ENCODE data around the gene MED27.

GRCh38 chr9:131960311-131960710, 119.4 kb downstream of the MED27 start:
- TF ChIP-seq PCBP2 (optimal IDR thresholded peaks at IDR 0.05; ENCODE audit: low read depth, low read length, poor library complexity, severe bottlenecking): no peak
- TF ChIP-seq CTCF (CRISPR knock-in tag; IDR thresholded peaks at IDR 0.05): no peak
- no peak for TF ChIP-seq HDAC6 (IDR thresholded peaks at IDR 0.05; ENCODE audit: low read depth, low read length)
- no peak for TF ChIP-seq WIZ (CRISPR knock-in tag; IDR thresholded peaks at IDR 0.05)
- no peak for TF ChIP-seq SMAD9 (CRISPR knock-in tag; IDR thresholded peaks at IDR 0.05)
- TF ChIP-seq EP300 (IDR thresholded peaks at IDR 0.05; ENCODE audit: low read depth in 2 of 2, low read length in 2 of 2): no peak
- no peak for TF ChIP-seq EP300 (CRISPR knock-in tag; IDR thresholded peaks at IDR 0.05; ENCODE audit: borderline replicate concordance)
- no peak for TF ChIP-seq ZNF350 (CRISPR knock-in tag; IDR thresholded peaks at IDR 0.05; ENCODE audit: borderline replicate concordance, low read depth)
- TF ChIP-seq ZNF232 (CRISPR knock-in tag; IDR thresholded peaks at IDR 0.05; ENCODE audit: borderline replicate concordance): no peak
- no peak for TF ChIP-seq ZNF672 (CRISPR knock-in tag; IDR thresholded peaks at IDR 0.05)
- TF ChIP-seq ZBTB25 (CRISPR knock-in tag; IDR thresholded peaks at IDR 0.05): no peak
